Hematopoietic multipotent progenitor cell treated with erythropoietin and hydrocortisone succinate and interleukin-3 and kit ligand, for 6 days (in vitro differentiated cells): ENCODE measurements around the gene SNX9.
"Not testable (repeated sequence)": the region's sequence is repeated elsewhere in the genome, so short reads cannot be mapped to it uniquely, and the experiment has no call there.

Experiments used
- DNase-seq: peaks from one replicate; pipeline ENCODE4 v3.0.0-alpha.2; 2015

Gene SNX9

GRCh38 chr6:157832250-157832967 lies 9.4 kb downstream of the SNX9 start:
- DNase-seq: no peak

- no peak for DNase-seq
These were observed 11.5 kb downstream of the SNX9 start for GRCh38 chr6:157834549-157834948.

GRCh38 chr6:157838718-157839430 lies 15.8 kb downstream of the SNX9 start:
- DNase-seq: no peak

GRCh38 chr6:157839606-157840005 lies 16.6 kb downstream of the SNX9 start:
- DNase-seq: no peak

GRCh38 chr6:157840261-157840660 lies 17.2 kb downstream of the SNX9 start:
- DNase-seq: no peak

- no peak for DNase-seq
These were observed 17.7 kb downstream of the SNX9 start for GRCh38 chr6:157840776-157841175.

GRCh38 chr6:157841211-157841840 lies 18.3 kb downstream of the SNX9 start:
- peak; percentile 90 for DNase-seq

GRCh38 chr6:157842212-157842611 lies 19.2 kb downstream of the SNX9 start:
- peak; percentile 43 for DNase-seq

GRCh38 chr6:157844196-157844595 lies 21.1 kb downstream of the SNX9 start:
- not testable (repeated sequence) for DNase-seq

- DNase-seq: no peak
These were observed 22.6 kb downstream of the SNX9 start for GRCh38 chr6:157845493-157846259.

DNA sequence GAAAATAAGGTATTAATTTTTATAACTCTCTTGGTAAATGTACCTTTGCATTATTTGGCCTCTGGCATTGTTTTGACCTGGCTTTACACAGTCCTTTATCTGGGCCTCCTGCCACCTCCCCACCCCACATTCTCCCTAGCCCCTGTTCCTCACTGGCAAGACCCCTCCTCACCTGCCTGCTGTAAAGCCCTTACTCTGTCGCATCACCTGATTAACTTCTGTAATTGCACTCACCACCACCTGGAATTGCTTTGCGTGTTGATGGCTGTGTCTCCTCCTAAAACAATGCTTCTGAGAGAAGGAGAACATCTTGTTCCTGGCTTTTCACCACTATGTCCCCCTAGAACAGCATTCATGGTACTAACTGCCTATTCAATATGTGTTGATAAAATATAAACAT lies 24.8 kb downstream of the SNX9 start:
- DNase-seq: no peak

- no peak for DNase-seq
These were observed 25.6 kb downstream of the SNX9 start for GRCh38 chr6:157848693-157849092.

- DNase-seq: no peak
These were observed 26.4 kb downstream of the SNX9 start for GRCh38 chr6:157849288-157850017.

GRCh38 chr6:157850030-157850429 lies 27.0 kb downstream of the SNX9 start:
- no peak for DNase-seq

GRCh38 chr6:157853018-157853805 lies 30.2 kb downstream of the SNX9 start:
- no peak for DNase-seq

- DNase-seq: no peak
These were observed 31.0 kb downstream of the SNX9 start for GRCh38 chr6:157853902-157854502.

GRCh38 chr6:157855325-157855724 lies 32.3 kb downstream of the SNX9 start:
- no peak for DNase-seq

DNA sequence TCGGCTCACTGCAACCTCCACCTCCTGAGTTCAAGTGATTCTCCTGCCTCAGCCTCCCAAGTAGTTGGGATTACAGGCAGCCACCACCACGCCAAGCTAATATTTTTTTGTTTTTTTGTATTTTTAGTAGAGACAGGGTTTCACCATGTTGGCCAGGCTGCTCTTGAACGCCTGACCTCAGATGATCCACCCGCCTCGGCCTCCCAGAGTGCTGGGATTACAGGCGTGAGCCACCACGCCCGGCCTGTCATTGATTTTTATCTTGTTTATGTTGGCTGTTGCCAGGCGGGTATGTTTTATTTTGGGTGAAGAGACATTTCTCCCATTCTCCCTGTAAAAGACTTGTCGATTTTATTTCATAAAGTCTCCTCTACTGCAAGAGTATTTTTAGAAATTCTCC lies 32.8 kb downstream of the SNX9 start:
- peak; percentile 35 for DNase-seq

- DNase-seq: not testable (repeated sequence)
These were observed 35.6 kb downstream of the SNX9 start for GRCh38 chr6:157858664-157859063.

GRCh38 chr6:157859775-157860504 lies 36.9 kb downstream of the SNX9 start:
- DNase-seq: no peak
